Chondrocyte (in vitro differentiated cells): Measurements from ENCODE around the gene REG3A. TPM values are rescaled to one million over a fixed set of nuclear protein-coding genes. Genes with fewer than 3 reads are reported as not detected.

Experiments used
- DNase-seq: peaks from one replicate; pipeline ENCODE4 v3.0.0; 2021; ENCODE audit warnings: mixed read lengths, low spot score
- H3K27ac Mint-ChIP-seq: one replicate; pipeline ENCODE4 v1.8.0; 2021; ENCODE audit warnings: mild to moderate bottlenecking, moderate library complexity, mixed read lengths; ENCODE audit not compliant: unreplicated experiment
- H3K27me3 Mint-ChIP-seq: 2 replicates; pipeline ENCODE4 v1.8.0; 2021; ENCODE audit warnings: low read depth, mixed read lengths
- H3K36me3 Mint-ChIP-seq: 2 replicates; pipeline ENCODE4 v1.8.0; 2021; ENCODE audit warnings: low read depth, mixed read lengths
- H3K4me1 Mint-ChIP-seq: 2 replicates; pipeline ENCODE4 v1.8.0; 2021; ENCODE audit warnings: low read depth, mild to moderate bottlenecking, mixed read lengths
- H3K4me3 Mint-ChIP-seq: one replicate; pipeline ENCODE4 v1.8.0; 2021; ENCODE audit warnings: mild to moderate bottlenecking, moderate library complexity, mixed read lengths; ENCODE audit not compliant: unreplicated experiment
- H3K9me3 Mint-ChIP-seq: 2 replicates; pipeline ENCODE4 v1.8.0; 2021; ENCODE audit warnings: low read depth, mixed read lengths
- CTCF ChIP-seq: fragments of 200-600 bp; sonication (generic); IDR thresholded peaks from 2 replicates; pipeline ENCODE4 v1.5.0; 2021; ENCODE audit warnings: antibody characterized with exemption, mild to moderate bottlenecking, moderate library complexity
- total RNA-seq: library from RNA; stranded (reverse); gene quantifications from 3 replicates; pipeline ENCODE4 v1.2.1, GENCODE V29; 2021

Gene REG3A
- total RNA-seq, 1 donor from 2014 or later = not detected

- Mint-ChIP-seq H3K27me3 (no peaks in the 10 kb centered on the region), H3K4me1 (no peaks in the 10 kb centered on the region), H3K4me3 (no peak overlapping the region), H3K27ac (no peak overlapping the region), H3K9me3 (peaks cover 15% of the 10 kb centered on the region), H3K36me3 (no peaks in the 10 kb centered on the region)
- no peak for TF ChIP-seq CTCF
- DNase-seq = no peak
Observed at GRCh38 chr2:79138385-79138784, 21.2 kb downstream of the REG3A start.

DNA sequence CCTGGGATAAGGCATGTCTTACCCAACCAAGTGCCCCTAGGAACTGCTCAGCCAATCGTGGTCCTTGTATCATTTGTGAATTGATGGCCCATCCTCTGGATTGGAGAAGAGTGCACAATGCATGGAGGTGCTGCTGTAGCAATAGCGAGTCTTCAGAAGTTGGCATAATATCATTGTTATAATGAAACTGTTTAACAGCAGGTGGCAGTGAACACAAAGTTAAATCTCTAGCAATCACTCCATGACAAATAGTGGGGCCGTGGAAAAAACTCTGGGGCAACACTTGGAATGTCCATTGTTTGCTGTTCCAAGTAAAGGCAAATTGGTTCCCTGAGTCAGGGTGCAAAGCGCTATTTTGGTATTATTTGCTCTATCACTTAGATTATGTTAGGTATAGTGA, 27.9 kb downstream of the REG3A start:
- no peak for DNase-seq
- H3K4me1 Mint-ChIP-seq = no peaks in the 10 kb centered on the region
- no peaks in the 10 kb centered on the region for H3K36me3 Mint-ChIP-seq
- no peak overlapping the region for H3K27ac Mint-ChIP-seq
- no peak overlapping the region for H3K4me3 Mint-ChIP-seq
- TF ChIP-seq CTCF = no peak
- H3K9me3 Mint-ChIP-seq = peaks cover 1% of the 10 kb centered on the region
- no peaks in the 10 kb centered on the region for H3K27me3 Mint-ChIP-seq

GRCh38 chr2:79129804-79130203, 29.7 kb downstream of the REG3A start:
- no peaks in the 10 kb centered on the region for H3K36me3 Mint-ChIP-seq
- H3K9me3 Mint-ChIP-seq = no peaks in the 10 kb centered on the region
- no peak for DNase-seq
- no peak overlapping the region for H3K27ac Mint-ChIP-seq
- no peak for TF ChIP-seq CTCF
- no peaks in the 10 kb centered on the region for H3K27me3 Mint-ChIP-seq
- no peak overlapping the region for H3K4me3 Mint-ChIP-seq
- no peaks in the 10 kb centered on the region for H3K4me1 Mint-ChIP-seq

DNA sequence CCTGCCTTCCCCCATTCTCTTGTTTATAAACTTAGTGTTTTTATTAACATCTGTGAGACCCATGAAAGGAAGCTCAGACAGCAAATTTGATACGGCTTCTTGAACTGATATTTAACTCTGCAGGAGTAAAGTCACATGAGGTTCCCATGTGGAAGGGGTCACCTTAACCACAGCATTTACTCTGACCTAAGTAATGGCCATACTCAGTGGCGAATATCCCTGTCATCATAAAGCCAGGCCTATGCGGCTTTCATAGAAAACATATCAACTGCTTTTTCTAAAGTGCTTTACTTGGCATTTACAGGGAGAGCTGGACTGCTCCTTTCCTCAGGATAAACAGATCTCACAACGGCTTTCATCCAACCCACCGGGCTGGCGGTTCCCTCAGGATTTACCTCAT, 30.3 kb downstream of the REG3A start:
- DNase-seq = no peak
- H3K4me1 Mint-ChIP-seq = no peaks in the 10 kb centered on the region
- no peaks in the 10 kb centered on the region for H3K36me3 Mint-ChIP-seq
- no peaks in the 10 kb centered on the region for H3K9me3 Mint-ChIP-seq
- H3K27ac Mint-ChIP-seq = no peak overlapping the region
- no peak for TF ChIP-seq CTCF
- no peaks in the 10 kb centered on the region for H3K27me3 Mint-ChIP-seq
- H3K4me3 Mint-ChIP-seq = no peak overlapping the region

DNA sequence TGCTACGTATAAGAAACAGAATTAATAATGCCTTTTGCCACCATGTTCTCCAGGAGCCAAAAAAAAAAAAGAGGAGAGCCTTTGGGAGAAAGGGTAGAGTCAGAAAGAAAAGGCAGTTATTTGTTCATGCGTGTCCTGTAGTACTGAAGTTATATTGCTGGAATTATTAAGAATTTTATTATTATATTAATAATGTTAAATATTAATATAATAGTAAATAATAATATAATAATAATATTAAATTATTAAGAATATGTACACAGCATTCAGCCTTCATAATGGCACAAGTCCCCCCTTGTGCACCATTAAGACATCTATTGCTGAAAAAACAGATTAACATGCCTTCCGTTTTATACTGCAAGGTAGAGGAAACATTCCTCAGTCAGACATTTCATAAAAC, 31.1 kb downstream of the REG3A start:
- H3K4me3 Mint-ChIP-seq = no peak overlapping the region
- no peaks in the 10 kb centered on the region for H3K27me3 Mint-ChIP-seq
- H3K4me1 Mint-ChIP-seq = no peaks in the 10 kb centered on the region
- DNase-seq = no peak
- H3K27ac Mint-ChIP-seq = no peak overlapping the region
- H3K36me3 Mint-ChIP-seq = no peaks in the 10 kb centered on the region
- H3K9me3 Mint-ChIP-seq = no peaks in the 10 kb centered on the region
- no peak for TF ChIP-seq CTCF
